ENCODE data around the gene GOLGA6L7.
"Not testable (repeated sequence)": the region's sequence is repeated elsewhere in the genome, so short reads cannot be mapped to it uniquely, and the experiment has no call there.

The GOLGA6L7 gene

GRCh38 chr15:28848521-28848920, at the start of gene GOLGA6L7:
Gene GOLGA6L7, minus strand, starts transcription at chr15:28848644. Its CDS starts 95 bp downstream, at chr15:28848549.
- not testable (repeated sequence) for ATAC-seq

GRCh38 chr15:28897861-28898585, 49.6 kb upstream of the GOLGA6L7 start:
- no peak for ATAC-seq

- no peak for ATAC-seq
Observed at GRCh38 chr15:28896951-28897350, 48.5 kb upstream of the GOLGA6L7 start.

- no peak for ATAC-seq
Observed at GRCh38 chr15:28895566-28895965, 47.1 kb upstream of the GOLGA6L7 start.

- ATAC-seq: no peak
Observed at GRCh38 chr15:28895146-28895545, 46.7 kb upstream of the GOLGA6L7 start.

GRCh38 chr15:28894631-28895030, 46.2 kb upstream of the GOLGA6L7 start:
- ATAC-seq: no peak

- no peak for ATAC-seq
Observed at GRCh38 chr15:28892789-28893610, 44.6 kb upstream of the GOLGA6L7 start.

GRCh38 chr15:28891588-28891987, 43.1 kb upstream of the GOLGA6L7 start:
- ATAC-seq: no peak

- no peak for ATAC-seq
Observed at GRCh38 chr15:28890711-28891495, 42.5 kb upstream of the GOLGA6L7 start.

- ATAC-seq: not testable (repeated sequence)
Observed at GRCh38 chr15:28890291-28890690, 41.8 kb upstream of the GOLGA6L7 start.

- ATAC-seq: not testable (repeated sequence)
Observed at GRCh38 chr15:28889871-28890270, 41.4 kb upstream of the GOLGA6L7 start.

GRCh38 chr15:28889346-28889745, 40.9 kb upstream of the GOLGA6L7 start:
- no peak for ATAC-seq

GRCh38 chr15:28888900-28889299, 40.5 kb upstream of the GOLGA6L7 start:
- ATAC-seq: no peak

- ATAC-seq: no peak
Observed at GRCh38 chr15:28888302-28888894, 40.0 kb upstream of the GOLGA6L7 start.

- no peak for ATAC-seq
Observed at GRCh38 chr15:28887339-28888174, 39.1 kb upstream of the GOLGA6L7 start.

GRCh38 chr15:28886431-28887338, 38.2 kb upstream of the GOLGA6L7 start:
- ATAC-seq: no peak

- ATAC-seq: peak; percentile 55 to 61
Observed at GRCh38 chr15:28885630-28886430, 37.4 kb upstream of the GOLGA6L7 start, which contains the start of gene APBA2. Gene APBA2, plus strand, starts transcription at chr15:28885974. Its CDS starts 167,911 bp downstream, at chr15:29053885.

- no peak for ATAC-seq
Observed at GRCh38 chr15:28885128-28885629, 36.7 kb upstream of the GOLGA6L7 start.
